ENCODE measurements around the gene MISP3. TPM values are rescaled to one million over a fixed set of nuclear protein-coding genes. Genes with fewer than 3 reads are reported as not detected.
A peak's percentile ranks its signal among the peaks of the same experiment; 100 is the strongest.

Gene MISP3
- total RNA-seq, 1 experiment from 2014 or later = 0.54 TPM

GRCh38 chr19:14058182-14059092 is 14.1 kb upstream of the MISP3 start:
- Mint-ChIP-seq H3K9me3 (ENCODE audit: unreplicated experiment) (no peaks in the 10 kb centered on the region), H3K4me3 (ENCODE audit: unreplicated experiment) (no peak overlapping the region), H3K4me1 (ENCODE audit: insufficient read depth, unreplicated experiment) (peaks cover 13% of the 10 kb centered on the region), H3K27ac (ENCODE audit: low read depth, unreplicated experiment) (no peak overlapping the region), H3K27me3 (ENCODE audit: insufficient read depth, unreplicated experiment) (peaks cover 23% of the 10 kb centered on the region), H3K36me3 (ENCODE audit: insufficient read depth, unreplicated experiment) (peaks cover 4% of the 10 kb centered on the region)
- TF ChIP-seq, protein P1, sequence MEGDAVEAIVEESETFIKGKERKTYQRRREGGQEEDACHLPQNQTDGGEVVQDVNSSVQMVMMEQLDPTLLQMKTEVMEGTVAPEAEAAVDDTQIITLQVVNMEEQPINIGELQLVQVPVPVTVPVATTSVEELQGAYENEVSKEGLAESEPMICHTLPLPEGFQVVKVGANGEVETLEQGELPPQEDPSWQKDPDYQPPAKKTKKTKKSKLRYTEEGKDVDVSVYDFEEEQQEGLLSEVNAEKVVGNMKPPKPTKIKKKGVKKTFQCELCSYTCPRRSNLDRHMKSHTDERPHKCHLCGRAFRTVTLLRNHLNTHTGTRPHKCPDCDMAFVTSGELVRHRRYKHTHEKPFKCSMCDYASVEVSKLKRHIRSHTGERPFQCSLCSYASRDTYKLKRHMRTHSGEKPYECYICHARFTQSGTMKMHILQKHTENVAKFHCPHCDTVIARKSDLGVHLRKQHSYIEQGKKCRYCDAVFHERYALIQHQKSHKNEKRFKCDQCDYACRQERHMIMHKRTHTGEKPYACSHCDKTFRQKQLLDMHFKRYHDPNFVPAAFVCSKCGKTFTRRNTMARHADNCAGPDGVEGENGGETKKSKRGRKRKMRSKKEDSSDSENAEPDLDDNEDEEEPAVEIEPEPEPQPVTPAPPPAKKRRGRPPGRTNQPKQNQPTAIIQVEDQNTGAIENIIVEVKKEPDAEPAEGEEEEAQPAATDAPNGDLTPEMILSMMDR (IDR thresholded peaks at IDR 0.05; ENCODE audit: unreplicated experiment) = no peak
- DNase-seq (ENCODE audit: unreplicated experiment) = no peak
- CTCF ChIA-PET = interaction anchor here (0.6 to 2.5 kb wide), 17 partner anchors 9 to 304 kb away, joined by 3 to 24 read pairs (median 4); partner anchors contain the start of gene MISP3
- POLR2A ChIA-PET = no interaction called here
- intact Hi-C loops (cut with micrococcal nuclease) = no loop called here
- no TSS peak for BruUV-seq (replicated peaks)

- Mint-ChIP-seq H3K4me3 (ENCODE audit: unreplicated experiment) (no peak overlapping the region), H3K36me3 (ENCODE audit: insufficient read depth, unreplicated experiment) (peaks cover 4% of the 10 kb centered on the region), H3K27me3 (ENCODE audit: insufficient read depth, unreplicated experiment) (peaks cover 23% of the 10 kb centered on the region), H3K27ac (ENCODE audit: low read depth, unreplicated experiment) (no peak overlapping the region), H3K9me3 (ENCODE audit: unreplicated experiment) (no peaks in the 10 kb centered on the region), H3K4me1 (ENCODE audit: insufficient read depth, unreplicated experiment) (peaks cover 13% of the 10 kb centered on the region)
- BruUV-seq (replicated peaks) = no TSS peak
- no peak for DNase-seq (ENCODE audit: unreplicated experiment)
- CTCF ChIA-PET = interaction anchor here (0.6 to 2.5 kb wide), 16 partner anchors 10 to 326 kb away, joined by 3 to 24 read pairs (median 5); partner anchors contain the start of gene MISP3
- TF ChIP-seq, protein P1 (IDR thresholded peaks at IDR 0.05; ENCODE audit: unreplicated experiment) = peak; percentile 61
- POLR2A ChIA-PET = no interaction called here
- intact Hi-C loops (cut with micrococcal nuclease) = no loop called here
Observed at GRCh38 chr19:14059093-14059480, 13.5 kb upstream of the MISP3 start.

GRCh38 chr19:14059652-14060155 is 12.9 kb upstream of the MISP3 start:
- CTCF ChIA-PET = interaction anchor here (0.6 to 2.5 kb wide), 18 partner anchors 9 to 738 kb away, joined by 3 to 24 read pairs (median 5); partner anchors contain the start of gene MISP3
- Mint-ChIP-seq H3K9me3 (ENCODE audit: unreplicated experiment) (no peaks in the 10 kb centered on the region), H3K4me1 (ENCODE audit: insufficient read depth, unreplicated experiment) (peaks cover 13% of the 10 kb centered on the region), H3K4me3 (ENCODE audit: unreplicated experiment) (no peak overlapping the region), H3K36me3 (ENCODE audit: insufficient read depth, unreplicated experiment) (peaks cover 4% of the 10 kb centered on the region), H3K27ac (ENCODE audit: low read depth, unreplicated experiment) (no peak overlapping the region), H3K27me3 (ENCODE audit: insufficient read depth, unreplicated experiment) (peaks cover 23% of the 10 kb centered on the region)
- intact Hi-C loops (cut with micrococcal nuclease) = no loop called here
- TF ChIP-seq, protein P1 (IDR thresholded peaks at IDR 0.05; ENCODE audit: unreplicated experiment) = no peak
- POLR2A ChIA-PET = interaction anchor here (1.0 kb wide), 1 partner anchor 12 kb away, joined by 4 read pairs; no protein-coding TSS in a partner anchor
- BruUV-seq (replicated peaks) = no TSS peak
- DNase-seq (ENCODE audit: unreplicated experiment) = no peak

- Mint-ChIP-seq H3K4me3 (ENCODE audit: unreplicated experiment) (no peak overlapping the region), H3K27ac (ENCODE audit: low read depth, unreplicated experiment) (no peak overlapping the region), H3K4me1 (ENCODE audit: insufficient read depth, unreplicated experiment) (peaks cover 13% of the 10 kb centered on the region), H3K36me3 (ENCODE audit: insufficient read depth, unreplicated experiment) (peaks cover 4% of the 10 kb centered on the region), H3K9me3 (ENCODE audit: unreplicated experiment) (no peaks in the 10 kb centered on the region), H3K27me3 (ENCODE audit: insufficient read depth, unreplicated experiment) (peaks cover 23% of the 10 kb centered on the region)
- ChIA-PET POLR2A (interaction anchor here (0.6 kb wide), 1 partner anchor 15 kb away, joined by 3 read pairs; no protein-coding TSS in a partner anchor), CTCF (interaction anchor here (0.5 to 2.5 kb wide), 10 partner anchors 9 to 104 kb away, joined by 3 to 24 read pairs (median 3); partner anchors contain the start of gene MISP3)
- BruUV-seq (replicated peaks) = no TSS peak
- TF ChIP-seq, protein P1 (IDR thresholded peaks at IDR 0.05; ENCODE audit: unreplicated experiment) = no peak
- intact Hi-C loops (cut with micrococcal nuclease) = no loop called here
- no peak for DNase-seq (ENCODE audit: unreplicated experiment)
Observed at GRCh38 chr19:14061081-14061749, 11.4 kb upstream of the MISP3 start.

Data from MCF 10A (cell line).